HEK293 (cell line): Measurements from ENCODE around the gene ENO3.

Experiments
- BCL11A ChIP-seq: fragments of 450-650 bp; formaldehyde crosslinking; IDR thresholded peaks from 2 replicates; pipeline ENCODE4 v1.5.1; 2016; ENCODE audit warnings: low read depth, missing biosample characterization, missing genetic modification characterization
- REST ChIP-seq: fragments of 450-650 bp; formaldehyde crosslinking; IDR thresholded peaks from 2 replicates; pipeline ENCODE4 v1.5.1; 2016; ENCODE audit warnings: missing biosample characterization, missing genetic modification characterization
- ZBTB10 ChIP-seq: fragments of 450-650 bp; formaldehyde crosslinking; IDR thresholded peaks from 2 replicates; pipeline ENCODE4 v1.5.1; 2016; ENCODE audit warnings: missing biosample characterization, missing genetic modification characterization
- ZBTB6 ChIP-seq: fragments of 450-650 bp; formaldehyde crosslinking; IDR thresholded peaks from 2 replicates; pipeline ENCODE4 v1.5.1; 2017; ENCODE audit warnings: missing biosample characterization, missing genetic modification characterization
- ZBTB8A ChIP-seq: fragments of 450-650 bp; formaldehyde crosslinking; IDR thresholded peaks from 2 replicates; pipeline ENCODE4 v1.5.1; 2016; ENCODE audit warnings: missing biosample characterization, missing genetic modification characterization
- ZNF146 ChIP-seq: fragments of 450-650 bp; formaldehyde crosslinking; IDR thresholded peaks from 2 replicates; pipeline ENCODE4 v1.5.1; 2016; ENCODE audit warnings: missing biosample characterization, missing genetic modification characterization
- ZNF366 ChIP-seq: fragments of 450-650 bp; formaldehyde crosslinking; conservative IDR thresholded peaks from 2 replicates; pipeline ENCODE4 v1.5.1; 2016; ENCODE audit warnings: missing biosample characterization, missing genetic modification characterization
- ZNF488 ChIP-seq: fragments of 450-650 bp; formaldehyde crosslinking; IDR thresholded peaks from 2 replicates; pipeline ENCODE4 v1.5.1; 2016; ENCODE audit warnings: missing biosample characterization, missing genetic modification characterization
- ZNF549 ChIP-seq: fragments of 450-650 bp; IDR thresholded peaks from 2 replicates; pipeline ENCODE4 v1.5.1; 2018; ENCODE audit warnings: missing biosample characterization, missing genetic modification characterization, mild to moderate bottlenecking, inconsistent platforms, moderate library complexity
- ZNF561 ChIP-seq: fragments of 450-650 bp; IDR thresholded peaks from 2 replicates; pipeline ENCODE4 v1.5.1; 2018; ENCODE audit warnings: missing biosample characterization, missing genetic modification characterization, borderline replicate concordance
- ZNF660 ChIP-seq: fragments of 450-650 bp; IDR thresholded peaks from 2 replicates; pipeline ENCODE4 v1.5.1; 2018; ENCODE audit warnings: missing biosample characterization, mild to moderate bottlenecking, missing genetic modification characterization
- ZNF707 ChIP-seq: fragments of 450-650 bp; formaldehyde crosslinking; IDR thresholded peaks from 2 replicates; pipeline ENCODE4 v1.5.1; 2016; ENCODE audit warnings: missing biosample characterization, missing genetic modification characterization
- ZNF830 ChIP-seq: fragments of 450-650 bp; IDR thresholded peaks from 2 replicates; pipeline ENCODE4 v1.5.0; 2018; ENCODE audit warnings: missing biosample characterization, missing genetic modification characterization, low read depth, mild to moderate bottlenecking, moderate library complexity
- TF ChIP-seq, protein P1 (sequence below): fragments of 450-650 bp; formaldehyde crosslinking; IDR thresholded peaks from 2 replicates; pipeline ENCODE4 v1.5.1; 2016; ENCODE audit warnings: missing biosample characterization, missing genetic modification characterization
- TF ChIP-seq, protein P2 (sequence below): fragments of 450-650 bp; formaldehyde crosslinking; IDR thresholded peaks from 2 replicates; pipeline ENCODE4 v1.5.1; 2016; ENCODE audit warnings: missing biosample characterization, missing genetic modification characterization
- TF ChIP-seq, protein P3 (sequence below): fragments of 450-650 bp; formaldehyde crosslinking; IDR thresholded peaks from 2 replicates; pipeline ENCODE4 v1.5.1; 2016; ENCODE audit warnings: missing biosample characterization, missing genetic modification characterization
- TF ChIP-seq, protein P4 (sequence below): fragments of 450-650 bp; formaldehyde crosslinking; IDR thresholded peaks from 2 replicates; pipeline ENCODE4 v1.5.1; 2016; ENCODE audit warnings: missing biosample characterization, missing genetic modification characterization
- TF ChIP-seq, protein P5 (sequence below): fragments of 450-650 bp; formaldehyde crosslinking; IDR thresholded peaks from 2 replicates; pipeline ENCODE4 v1.5.1; 2017; ENCODE audit warnings: missing biosample characterization, mild to moderate bottlenecking, missing genetic modification characterization, moderate library complexity

ENO3 gene

GRCh38 chr17:4966844-4967538, 16.1 kb downstream of the ENO3 start (continued):
- TF ChIP-seq ZBTB8A (tag by site-specific recombination) (peak; percentile 95), ZNF561 (tag by site-specific recombination) (peak; percentile 86), ZNF830 (tag by site-specific recombination) (no peak), ZNF488 (tag by site-specific recombination) (no peak), ZBTB6 (tag by site-specific recombination) (no peak), REST (tag by site-specific recombination) (0 out of 2 replicates have a peak, but pooled peaks have one; percentile 29), BCL11A (tag by site-specific recombination) (no peak), ZNF366 (tag by site-specific recombination) (peak; percentile 86), ZBTB10 (tag by site-specific recombination) (peak; percentile 55; the same call in 1 of the 2 replicates), ZNF660 (tag by site-specific recombination) (peak; percentile 21; the same call in 1 of the 2 replicates), ZNF146 (tag by site-specific recombination) (no peak), ZNF707 (tag by site-specific recombination) (no peak), ZNF549 (tag by site-specific recombination) (no peak)
- TF ChIP-seq, protein P1, sequence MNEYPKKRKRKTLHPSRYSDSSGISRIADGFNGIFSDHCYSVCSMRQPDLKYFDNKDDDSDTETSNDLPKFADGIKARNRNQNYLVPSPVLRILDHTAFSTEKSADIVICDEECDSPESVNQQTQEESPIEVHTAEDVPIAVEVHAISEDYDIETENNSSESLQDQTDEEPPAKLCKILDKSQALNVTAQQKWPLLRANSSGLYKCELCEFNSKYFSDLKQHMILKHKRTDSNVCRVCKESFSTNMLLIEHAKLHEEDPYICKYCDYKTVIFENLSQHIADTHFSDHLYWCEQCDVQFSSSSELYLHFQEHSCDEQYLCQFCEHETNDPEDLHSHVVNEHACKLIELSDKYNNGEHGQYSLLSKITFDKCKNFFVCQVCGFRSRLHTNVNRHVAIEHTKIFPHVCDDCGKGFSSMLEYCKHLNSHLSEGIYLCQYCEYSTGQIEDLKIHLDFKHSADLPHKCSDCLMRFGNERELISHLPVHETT = no peak
- TF ChIP-seq, protein P2, sequence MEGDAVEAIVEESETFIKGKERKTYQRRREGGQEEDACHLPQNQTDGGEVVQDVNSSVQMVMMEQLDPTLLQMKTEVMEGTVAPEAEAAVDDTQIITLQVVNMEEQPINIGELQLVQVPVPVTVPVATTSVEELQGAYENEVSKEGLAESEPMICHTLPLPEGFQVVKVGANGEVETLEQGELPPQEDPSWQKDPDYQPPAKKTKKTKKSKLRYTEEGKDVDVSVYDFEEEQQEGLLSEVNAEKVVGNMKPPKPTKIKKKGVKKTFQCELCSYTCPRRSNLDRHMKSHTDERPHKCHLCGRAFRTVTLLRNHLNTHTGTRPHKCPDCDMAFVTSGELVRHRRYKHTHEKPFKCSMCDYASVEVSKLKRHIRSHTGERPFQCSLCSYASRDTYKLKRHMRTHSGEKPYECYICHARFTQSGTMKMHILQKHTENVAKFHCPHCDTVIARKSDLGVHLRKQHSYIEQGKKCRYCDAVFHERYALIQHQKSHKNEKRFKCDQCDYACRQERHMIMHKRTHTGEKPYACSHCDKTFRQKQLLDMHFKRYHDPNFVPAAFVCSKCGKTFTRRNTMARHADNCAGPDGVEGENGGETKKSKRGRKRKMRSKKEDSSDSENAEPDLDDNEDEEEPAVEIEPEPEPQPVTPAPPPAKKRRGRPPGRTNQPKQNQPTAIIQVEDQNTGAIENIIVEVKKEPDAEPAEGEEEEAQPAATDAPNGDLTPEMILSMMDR (tag by site-specific recombination) = no peak
- TF ChIP-seq, protein P3, sequence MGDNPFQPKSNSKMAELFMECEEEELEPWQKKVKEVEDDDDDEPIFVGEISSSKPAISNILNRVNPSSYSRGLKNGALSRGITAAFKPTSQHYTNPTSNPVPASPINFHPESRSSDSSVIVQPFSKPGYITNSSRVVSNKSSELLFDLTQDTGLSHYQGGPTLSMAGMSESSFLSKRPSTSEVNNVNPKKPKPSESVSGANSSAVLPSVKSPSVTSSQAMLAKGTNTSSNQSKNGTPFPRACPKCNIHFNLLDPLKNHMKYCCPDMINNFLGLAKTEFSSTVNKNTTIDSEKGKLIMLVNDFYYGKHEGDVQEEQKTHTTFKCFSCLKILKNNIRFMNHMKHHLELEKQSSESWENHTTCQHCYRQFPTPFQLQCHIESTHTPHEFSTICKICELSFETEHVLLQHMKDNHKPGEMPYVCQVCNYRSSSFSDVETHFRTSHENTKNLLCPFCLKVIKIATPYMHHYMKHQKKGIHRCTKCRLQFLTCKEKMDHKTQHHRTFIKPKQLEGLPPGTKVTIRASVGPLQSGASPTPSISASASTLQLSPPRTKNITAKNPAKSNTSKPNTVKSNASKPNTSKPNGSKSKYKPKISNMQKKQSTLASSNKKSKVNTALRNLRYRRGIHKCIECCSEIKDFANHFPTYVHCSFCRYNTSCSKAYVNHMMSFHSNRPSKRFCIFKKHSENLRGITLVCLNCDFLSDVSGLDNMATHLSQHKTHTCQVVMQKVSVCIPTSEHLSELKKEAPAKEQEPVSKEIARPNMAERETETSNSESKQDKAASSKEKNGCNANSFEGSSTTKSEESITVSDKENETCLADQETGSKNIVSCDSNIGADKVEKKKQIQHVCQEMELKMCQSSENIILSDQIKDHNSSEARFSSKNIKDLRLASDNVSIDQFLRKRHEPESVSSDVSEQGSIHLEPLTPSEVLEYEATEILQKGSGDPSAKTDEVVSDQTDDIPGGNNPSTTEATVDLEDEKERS (tag by site-specific recombination) = no peak
- TF ChIP-seq, protein P4, sequence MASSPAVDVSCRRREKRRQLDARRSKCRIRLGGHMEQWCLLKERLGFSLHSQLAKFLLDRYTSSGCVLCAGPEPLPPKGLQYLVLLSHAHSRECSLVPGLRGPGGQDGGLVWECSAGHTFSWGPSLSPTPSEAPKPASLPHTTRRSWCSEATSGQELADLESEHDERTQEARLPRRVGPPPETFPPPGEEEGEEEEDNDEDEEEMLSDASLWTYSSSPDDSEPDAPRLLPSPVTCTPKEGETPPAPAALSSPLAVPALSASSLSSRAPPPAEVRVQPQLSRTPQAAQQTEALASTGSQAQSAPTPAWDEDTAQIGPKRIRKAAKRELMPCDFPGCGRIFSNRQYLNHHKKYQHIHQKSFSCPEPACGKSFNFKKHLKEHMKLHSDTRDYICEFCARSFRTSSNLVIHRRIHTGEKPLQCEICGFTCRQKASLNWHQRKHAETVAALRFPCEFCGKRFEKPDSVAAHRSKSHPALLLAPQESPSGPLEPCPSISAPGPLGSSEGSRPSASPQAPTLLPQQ (tag by site-specific recombination) = no peak; the same call in 1 of the 2 replicates
- TF ChIP-seq, protein P5, sequence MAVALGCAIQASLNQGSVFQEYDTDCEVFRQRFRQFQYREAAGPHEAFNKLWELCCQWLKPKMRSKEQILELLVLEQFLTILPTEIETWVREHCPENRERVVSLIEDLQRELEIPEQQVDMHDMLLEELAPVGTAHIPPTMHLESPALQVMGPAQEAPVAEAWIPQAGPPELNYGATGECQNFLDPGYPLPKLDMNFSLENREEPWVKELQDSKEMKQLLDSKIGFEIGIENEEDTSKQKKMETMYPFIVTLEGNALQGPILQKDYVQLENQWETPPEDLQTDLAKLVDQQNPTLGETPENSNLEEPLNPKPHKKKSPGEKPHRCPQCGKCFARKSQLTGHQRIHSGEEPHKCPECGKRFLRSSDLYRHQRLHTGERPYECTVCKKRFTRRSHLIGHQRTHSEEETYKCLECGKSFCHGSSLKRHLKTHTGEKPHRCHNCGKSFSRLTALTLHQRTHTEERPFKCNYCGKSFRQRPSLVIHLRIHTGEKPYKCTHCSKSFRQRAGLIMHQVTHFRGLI (tag by site-specific recombination) = peak; percentile 73
